Measurements from ENCODE around the gene DNTT. TPM values are rescaled to one million over a fixed set of nuclear protein-coding genes. Genes with fewer than 3 reads are reported as not detected.

The DNTT gene
- not detected in 3 replicates for total RNA-seq

DNA sequence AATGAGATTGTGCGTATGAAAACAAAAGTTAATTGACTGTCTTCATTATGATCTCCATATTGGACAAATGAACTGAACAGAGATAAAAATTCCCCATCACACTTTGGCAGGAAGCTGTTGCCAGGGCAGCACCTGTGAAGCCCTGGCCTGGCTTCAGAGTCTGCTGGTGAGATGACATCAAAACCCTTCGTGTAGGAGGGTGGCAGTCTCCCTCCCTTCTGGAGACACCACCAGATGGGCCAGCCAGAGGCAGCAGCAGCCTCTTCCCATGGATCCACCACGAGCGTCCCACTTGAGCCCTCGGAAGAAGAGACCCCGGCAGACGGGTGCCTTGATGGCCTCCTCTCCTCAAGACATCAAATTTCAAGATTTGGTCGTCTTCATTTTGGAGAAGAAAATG is at the start of gene DNTT:
DNTT (plus strand) TSS at position 205 of the 400 bp plus-strand sequence; CDS start at position 269, 64 bp downstream.
- Mint-ChIP-seq H3K4me3 (no peak within 1 kb of the TSS), H3K27ac (no peak within 1 kb of the TSS), H3K4me1 (peaks cover 16% of the 10 kb centered on the region), H3K9me3 (no peaks in the 10 kb centered on the region), H3K27me3 (ENCODE audit: low read depth) (no peaks in the 10 kb centered on the region), H3K36me3 (no peaks in the 10 kb centered on the region)
- TF ChIP-seq, protein P1, sequence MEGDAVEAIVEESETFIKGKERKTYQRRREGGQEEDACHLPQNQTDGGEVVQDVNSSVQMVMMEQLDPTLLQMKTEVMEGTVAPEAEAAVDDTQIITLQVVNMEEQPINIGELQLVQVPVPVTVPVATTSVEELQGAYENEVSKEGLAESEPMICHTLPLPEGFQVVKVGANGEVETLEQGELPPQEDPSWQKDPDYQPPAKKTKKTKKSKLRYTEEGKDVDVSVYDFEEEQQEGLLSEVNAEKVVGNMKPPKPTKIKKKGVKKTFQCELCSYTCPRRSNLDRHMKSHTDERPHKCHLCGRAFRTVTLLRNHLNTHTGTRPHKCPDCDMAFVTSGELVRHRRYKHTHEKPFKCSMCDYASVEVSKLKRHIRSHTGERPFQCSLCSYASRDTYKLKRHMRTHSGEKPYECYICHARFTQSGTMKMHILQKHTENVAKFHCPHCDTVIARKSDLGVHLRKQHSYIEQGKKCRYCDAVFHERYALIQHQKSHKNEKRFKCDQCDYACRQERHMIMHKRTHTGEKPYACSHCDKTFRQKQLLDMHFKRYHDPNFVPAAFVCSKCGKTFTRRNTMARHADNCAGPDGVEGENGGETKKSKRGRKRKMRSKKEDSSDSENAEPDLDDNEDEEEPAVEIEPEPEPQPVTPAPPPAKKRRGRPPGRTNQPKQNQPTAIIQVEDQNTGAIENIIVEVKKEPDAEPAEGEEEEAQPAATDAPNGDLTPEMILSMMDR (IDR thresholded peaks at IDR 0.05; ENCODE audit: unreplicated experiment) = no peak
- no peak for DNase-seq (ENCODE audit: low spot score in 2 of 2, unreplicated experiment in 2 of 2)

DNA sequence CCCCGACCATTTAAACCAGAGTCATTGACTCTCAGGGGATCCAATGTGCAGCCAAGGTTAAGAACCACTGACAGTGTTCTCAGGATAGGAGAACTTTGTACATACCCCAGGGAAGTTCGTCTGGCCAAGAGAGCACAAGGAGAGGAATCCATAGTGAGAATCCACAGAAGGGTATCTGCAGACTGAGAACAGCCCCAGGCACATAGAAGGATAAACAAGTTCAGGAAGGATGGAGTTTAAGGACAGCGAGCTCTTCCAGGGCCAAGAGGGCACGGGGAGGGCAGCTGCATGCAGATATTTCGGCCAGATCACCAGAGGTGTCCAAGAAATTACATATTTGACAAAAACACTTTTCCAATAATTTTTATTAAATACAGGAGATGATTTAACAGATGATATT is 49.3 kb upstream of the DNTT start:
- Mint-ChIP-seq H3K27ac (no peak overlapping the region), H3K9me3 (no peaks in the 10 kb centered on the region), H3K4me1 (peaks cover 4% of the 10 kb centered on the region), H3K36me3 (no peaks in the 10 kb centered on the region), H3K27me3 (ENCODE audit: low read depth) (no peaks in the 10 kb centered on the region), H3K4me3 (no peak overlapping the region)
- TF ChIP-seq, protein P1 (IDR thresholded peaks at IDR 0.05; ENCODE audit: unreplicated experiment) = no peak
- DNase-seq (ENCODE audit: low spot score in 2 of 2, unreplicated experiment in 2 of 2) = no peak

DNA sequence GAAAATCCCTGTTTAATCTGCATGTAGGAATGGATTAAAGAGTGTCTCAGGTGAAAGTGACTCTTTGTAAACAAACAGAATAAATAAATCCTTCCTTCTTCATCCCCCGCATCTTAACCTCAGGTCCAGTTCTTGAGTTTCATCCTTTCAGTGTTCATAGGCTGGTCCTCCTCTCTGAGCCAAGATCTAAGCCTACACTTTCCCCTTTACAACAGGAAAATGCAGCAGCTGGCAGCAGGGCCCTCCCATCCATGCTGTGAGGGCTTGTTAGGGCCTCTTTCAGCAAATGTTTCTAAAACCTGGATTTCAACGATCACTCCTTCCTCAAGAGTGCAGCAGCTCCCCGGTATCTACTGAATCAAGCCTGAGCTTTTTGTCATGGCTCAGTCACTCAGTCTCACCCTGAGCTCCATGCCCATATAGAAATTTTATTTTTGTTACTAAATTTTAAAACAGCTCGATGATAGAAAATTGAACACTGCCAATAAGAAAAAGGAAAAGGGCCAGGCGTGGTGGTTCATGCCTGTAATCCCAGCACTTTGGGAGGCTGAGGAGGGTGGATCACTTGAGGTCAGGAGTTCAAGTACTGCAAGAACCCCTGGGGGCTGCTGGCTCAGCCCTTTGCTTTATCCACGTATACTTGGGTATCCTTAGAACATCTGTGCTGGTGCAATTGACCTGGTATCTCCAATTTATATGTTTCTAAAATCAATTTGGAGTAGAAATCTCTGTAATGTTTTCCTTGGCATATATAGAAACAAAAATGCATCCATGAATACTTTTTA is 48.5 kb upstream of the DNTT start:
- H3K27me3 Mint-ChIP-seq (ENCODE audit: low read depth) = no peaks in the 10 kb centered on the region
- no peak overlapping the region for H3K27ac Mint-ChIP-seq
- no peak for DNase-seq (ENCODE audit: low spot score in 2 of 2, unreplicated experiment in 2 of 2)
- TF ChIP-seq, protein P1 (IDR thresholded peaks at IDR 0.05; ENCODE audit: unreplicated experiment) = no peak
- H3K9me3 Mint-ChIP-seq = no peaks in the 10 kb centered on the region
- H3K36me3 Mint-ChIP-seq = no peaks in the 10 kb centered on the region
- H3K4me3 Mint-ChIP-seq = no peak overlapping the region
- H3K4me1 Mint-ChIP-seq = peaks cover 4% of the 10 kb centered on the region

DNA sequence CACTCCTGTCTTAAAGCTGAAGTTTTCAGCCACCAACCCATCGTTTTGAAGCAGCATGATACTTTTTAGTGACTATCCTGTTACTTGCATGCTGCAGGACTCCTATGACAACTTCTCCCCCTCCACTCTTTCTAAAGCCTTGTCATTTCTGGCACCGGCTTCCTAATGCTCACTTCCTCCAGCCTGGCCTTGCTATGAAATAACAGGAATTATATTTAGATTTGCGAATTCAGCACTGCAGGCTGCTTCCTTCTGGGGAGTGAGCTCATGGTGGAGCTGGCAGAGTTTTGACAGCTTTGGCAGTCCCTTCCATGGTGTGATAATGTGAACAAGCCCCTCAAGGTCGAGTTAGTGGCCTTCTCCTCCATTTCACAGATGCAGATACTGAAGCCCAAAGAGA is 46.3 kb upstream of the DNTT start:
- Mint-ChIP-seq H3K36me3 (no peaks in the 10 kb centered on the region), H3K4me3 (no peak overlapping the region), H3K9me3 (no peaks in the 10 kb centered on the region), H3K27ac (no peak overlapping the region), H3K27me3 (ENCODE audit: low read depth) (no peaks in the 10 kb centered on the region), H3K4me1 (peaks cover 7% of the 10 kb centered on the region)
- no peak for DNase-seq (ENCODE audit: low spot score in 2 of 2, unreplicated experiment in 2 of 2)
- TF ChIP-seq, protein P1 (IDR thresholded peaks at IDR 0.05; ENCODE audit: unreplicated experiment) = no peak

DNA sequence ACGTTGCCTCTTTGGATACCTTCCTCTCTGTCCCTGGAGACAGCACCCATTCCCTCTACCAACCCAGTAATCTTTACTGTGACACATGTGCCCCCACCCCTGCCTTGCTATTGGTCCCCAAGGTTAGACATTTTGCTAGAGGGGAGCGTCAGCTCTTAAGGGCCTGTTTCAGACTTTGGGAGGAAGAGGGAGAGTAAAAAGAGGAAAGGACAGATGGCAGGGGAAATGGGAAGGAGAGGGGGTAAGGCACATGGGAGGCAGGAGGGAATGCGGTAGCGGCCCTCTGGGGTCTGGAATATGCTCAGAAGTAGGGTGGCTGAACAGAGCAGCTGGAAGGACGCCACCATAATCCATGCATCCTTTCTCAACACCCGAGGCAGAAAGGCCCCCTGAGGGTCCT is 45.1 kb upstream of the DNTT start:
- Mint-ChIP-seq H3K4me1 (peaks cover 7% of the 10 kb centered on the region), H3K4me3 (no peak overlapping the region), H3K9me3 (no peaks in the 10 kb centered on the region), H3K36me3 (no peaks in the 10 kb centered on the region), H3K27me3 (ENCODE audit: low read depth) (no peaks in the 10 kb centered on the region), H3K27ac (no peak overlapping the region)
- TF ChIP-seq, protein P1 (IDR thresholded peaks at IDR 0.05; ENCODE audit: unreplicated experiment) = no peak
- no peak for DNase-seq (ENCODE audit: low spot score in 2 of 2, unreplicated experiment in 2 of 2)

Data from mesothelial cell of epicardium (in vitro differentiated cells).